Stimulated activated CD4-positive, alpha-beta T cell treated with anti-CD3 and anti-CD28 coated beads, Interleukin-2, amount 100 ng/mL, for 24 hours (primary cell): Measurements from ENCODE around the gene PODXL.
"Not testable (repeated sequence)": the region's sequence is repeated elsewhere in the genome, so short reads cannot be mapped to it uniquely, and the experiment has no call there.

Experiments
- DNase-seq, 2 donors: peaks; one replicate each; pipeline ENCODE4 v3.0.0-alpha.2; 2020

The PODXL gene

GRCh38 chr7:131536361-131536849, 20.0 kb downstream of the PODXL start:
- no peak for DNase-seq

GRCh38 chr7:131533566-131534561, 22.6 kb downstream of the PODXL start:
- no peak for DNase-seq

GRCh38 chr7:131533151-131533559, 23.3 kb downstream of the PODXL start:
- no peak for DNase-seq

- no peak for DNase-seq
These were observed 23.8 kb downstream of the PODXL start for GRCh38 chr7:131532570-131533091.

- DNase-seq = no peak
These were observed 26.3 kb downstream of the PODXL start for GRCh38 chr7:131530137-131530536.

GRCh38 chr7:131529617-131530016, 26.8 kb downstream of the PODXL start:
- no peak for DNase-seq

- no peak for DNase-seq
These were observed 27.2 kb downstream of the PODXL start for GRCh38 chr7:131529179-131529578.

GRCh38 chr7:131527456-131527855, 29.0 kb downstream of the PODXL start:
- no peak for DNase-seq

GRCh38 chr7:131525820-131526219, 30.6 kb downstream of the PODXL start:
- no peak for DNase-seq

- no peak for DNase-seq
These were observed 31.7 kb downstream of the PODXL start for GRCh38 chr7:131524703-131525102.

GRCh38 chr7:131524115-131524514, 32.3 kb downstream of the PODXL start:
- DNase-seq = no peak

GRCh38 chr7:131522325-131522930, 34.0 kb downstream of the PODXL start:
- no peak for DNase-seq

- no peak for DNase-seq
These were observed 34.7 kb downstream of the PODXL start for GRCh38 chr7:131521651-131522163.

GRCh38 chr7:131518626-131519025, 37.8 kb downstream of the PODXL start:
- DNase-seq = no peak

GRCh38 chr7:131517218-131517923, 39.1 kb downstream of the PODXL start:
- DNase-seq = no peak

- DNase-seq = not testable (repeated sequence)
These were observed 41.0 kb downstream of the PODXL start for GRCh38 chr7:131515471-131515870.

GRCh38 chr7:131513245-131514061, 43.0 kb downstream of the PODXL start:
- DNase-seq = peak; percentile 85 to 86

- no peak for DNase-seq
These were observed 44.5 kb downstream of the PODXL start for GRCh38 chr7:131511774-131512535.

GRCh38 chr7:131511071-131511470, 45.4 kb downstream of the PODXL start:
- DNase-seq = no peak

GRCh38 chr7:131509781-131510180, 46.6 kb downstream of the PODXL start:
- no peak for DNase-seq
